HFFc6 (cell line): ENCODE measurements around the gene ZMAT1. TPM values are rescaled to one million over a fixed set of nuclear protein-coding genes. Genes with fewer than 3 reads are reported as not detected.

Experiments used
- DNase-seq: peaks from one replicate; pipeline ENCODE4 v3.0.0-alpha.2; 2018
- H3K27ac Mint-ChIP-seq: 2 replicates; pipeline ENCODE4 v1.8.0; 2020; ENCODE audit warnings: mild to moderate bottlenecking, mixed read lengths
- H3K27me3 Mint-ChIP-seq: 2 replicates; pipeline ENCODE4 v1.8.0; 2021; ENCODE audit warnings: mild to moderate bottlenecking, moderate library complexity, mixed read lengths; ENCODE audit not compliant: insufficient read depth
- H3K36me3 Mint-ChIP-seq: 2 replicates; pipeline ENCODE4 v1.8.0; 2021; ENCODE audit warnings: low read depth, mixed read lengths
- H3K4me1 Mint-ChIP-seq: 2 replicates; pipeline ENCODE4 v1.8.0; 2020; ENCODE audit warnings: low read depth, mixed read lengths
- H3K4me3 Mint-ChIP-seq: 2 replicates; pipeline ENCODE4 v1.8.0; 2020; ENCODE audit warnings: mild to moderate bottlenecking, moderate library complexity, mixed read lengths
- H3K9me3 Mint-ChIP-seq: 2 replicates; pipeline ENCODE4 v1.8.0; 2020; ENCODE audit warnings: mild to moderate bottlenecking, mixed read lengths
- CTCF ChIP-seq: fragments of 200-600 bp; sonication (generic); IDR thresholded peaks from 2 replicates; pipeline ENCODE4 v1.5.0; 2021; ENCODE audit warnings: antibody characterized with exemption, mild to moderate bottlenecking
- total RNA-seq, 6 experiments: library from RNA; stranded (reverse); fragmentation: NEBNext Ultra II Directional; extraction: Animal tissue kit (Norgen Biotek cat#: 25700); gene quantifications; 2 replicates in 1 of 6; 3 replicates in 5 of 6; pipeline ENCODE4 v1.2.3, GENCODE V29; 2021

Gene ZMAT1
- total RNA-seq, 6 experiments from 2014 or later, result 0.18 to 1.8 (median 0.27) TPM

GRCh38 chrX:101925733-101926132 is 6.1 kb downstream of the ZMAT1 start:
- no peak overlapping the region for H3K4me3 Mint-ChIP-seq
- no peaks in the 10 kb centered on the region for H3K27me3 Mint-ChIP-seq
- H3K4me1 Mint-ChIP-seq, result peaks cover under 1% of the 10 kb centered on the region; the same call in 1 of the 2 replicates
- H3K27ac Mint-ChIP-seq, result no peak overlapping the region
- no peak for DNase-seq
- no peaks in the 10 kb centered on the region for H3K36me3 Mint-ChIP-seq
- no peak for TF ChIP-seq CTCF
- no peaks in the 10 kb centered on the region for H3K9me3 Mint-ChIP-seq

- Mint-ChIP-seq H3K27ac (no peak overlapping the region), H3K4me3 (no peak overlapping the region; the same call in 1 of the 2 replicates), H3K27me3 (peaks cover 1% of the 10 kb centered on the region; the same call in 1 of the 2 replicates), H3K4me1 (peaks cover 8% of the 10 kb centered on the region; the same call in 1 of the 2 replicates), H3K9me3 (no peaks in the 10 kb centered on the region), H3K36me3 (peaks cover 4% of the 10 kb centered on the region; the same call in 1 of the 2 replicates)
- DNase-seq, result no peak
- no peak for TF ChIP-seq CTCF
These were observed 13.1 kb downstream of the ZMAT1 start for GRCh38 chrX:101918751-101919150.

GRCh38 chrX:101906136-101906796 is 25.6 kb downstream of the ZMAT1 start:
- Mint-ChIP-seq H3K36me3 (no peaks in the 10 kb centered on the region), H3K9me3 (no peaks in the 10 kb centered on the region; the same call in none of the 2 replicates), H3K27me3 (no peaks in the 10 kb centered on the region), H3K4me1 (no peaks in the 10 kb centered on the region), H3K4me3 (no peak overlapping the region), H3K27ac (no peak overlapping the region)
- no peak for DNase-seq
- TF ChIP-seq CTCF, result no peak

- no peak for DNase-seq
- no peaks in the 10 kb centered on the region; the same call in 1 of the 2 replicates for H3K9me3 Mint-ChIP-seq
- no peaks in the 10 kb centered on the region for H3K4me1 Mint-ChIP-seq
- no peak overlapping the region for H3K27ac Mint-ChIP-seq
- no peak for TF ChIP-seq CTCF
- no peaks in the 10 kb centered on the region for H3K36me3 Mint-ChIP-seq
- H3K27me3 Mint-ChIP-seq, result no peaks in the 10 kb centered on the region
- no peak overlapping the region for H3K4me3 Mint-ChIP-seq
These were observed 26.8 kb downstream of the ZMAT1 start for GRCh38 chrX:101904996-101905395.

Other genes starting within 250 kb of the ZMAT1 start
- gene TCEAL2, start 193.7 kb upstream of the ZMAT1 start, total RNA-seq, result under 1 TPM in 1 of 6 experiments, not detected in 5; 0.19 TPM
- gene TCEAL6, start 210.5 kb upstream of the ZMAT1 start, total RNA-seq, result not detected
- not detected for gene BEX5, start 223.9 kb upstream of the ZMAT1 start, total RNA-seq